ENCODE data around the gene CPNE5. TPM values are rescaled to one million over a fixed set of nuclear protein-coding genes. Genes with fewer than 3 reads are reported as not detected.
A peak's percentile ranks its signal among the peaks of the same experiment; 100 is the strongest.

The CPNE5 gene
- total RNA-seq, 4 donors from 2014 or later = 0.35 to 5.8 (median 2.9) TPM

DNA sequence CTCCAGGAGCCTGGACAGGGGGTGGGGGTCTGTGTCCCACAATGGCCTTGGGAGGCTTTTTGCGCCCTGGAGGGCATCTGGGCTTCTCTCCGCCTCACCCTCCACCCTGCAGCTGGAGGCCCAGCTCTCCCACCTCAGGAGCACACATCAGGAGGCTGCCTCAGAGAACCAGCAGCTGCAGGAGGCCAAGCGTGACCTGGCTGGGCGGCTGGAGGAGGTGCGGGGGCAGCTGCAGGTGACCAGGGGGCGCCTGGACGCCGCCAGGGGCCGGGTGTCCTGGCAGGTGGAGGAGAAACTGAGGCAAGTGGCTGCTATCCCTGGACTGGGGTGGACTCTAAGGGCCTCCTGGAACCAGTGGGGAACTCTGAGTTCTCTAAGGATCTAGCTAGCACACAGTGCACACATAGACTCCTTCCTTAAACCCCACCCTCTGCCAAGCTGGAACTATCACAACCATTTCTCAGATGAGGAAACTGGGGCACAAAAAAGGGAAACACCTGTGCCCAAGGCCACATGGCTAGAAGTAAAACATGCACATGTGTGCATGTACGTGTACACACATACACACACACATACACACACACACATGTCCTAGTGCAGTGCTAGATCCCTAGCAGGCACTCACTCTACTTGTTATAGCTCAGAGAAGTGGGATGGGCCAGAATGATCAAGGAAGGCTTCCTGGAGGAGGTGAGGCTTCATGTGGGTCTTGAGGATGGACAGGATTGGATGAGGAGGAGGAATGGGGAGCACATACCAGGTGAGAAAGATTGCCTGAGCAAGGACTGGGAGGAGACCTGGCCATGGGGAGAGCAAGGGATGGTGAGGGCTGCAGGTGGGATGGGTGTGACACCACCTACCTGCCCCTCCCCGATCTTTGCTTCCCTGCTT lies 118.7 kb downstream of the CPNE5 start:
- DNase-seq = peak in 2 of 3 donors; percentile 31 to 40
- H3K4me3 ChIP-seq = no peak overlapping the region
- H3K27me3 ChIP-seq = no peaks in the 10 kb centered on the region
- no peak overlapping the region for H3K27ac ChIP-seq
- peaks cover 0 to 10% (median 0%) of the 10 kb centered on the region in 4 donors for H3K4me1 ChIP-seq
- no peak for TF ChIP-seq POLR2A (IDR thresholded peaks at IDR 0.05)
- no peaks in the 10 kb centered on the region for H3K36me3 ChIP-seq
- H3K9me3 ChIP-seq = no peaks in the 10 kb centered on the region

- H3K9me3 ChIP-seq = no peaks in the 10 kb centered on the region
- peak in 1 of 3 donors; percentile 18 for DNase-seq
- H3K4me3 ChIP-seq = no peak overlapping the region
Observed at GRCh38 chr6:36719126-36719525, 120.1 kb downstream of the CPNE5 start.

GRCh38 chr6:36718560-36718959 lies 120.7 kb downstream of the CPNE5 start:
- Histone ChIP-seq H3K4me3 (no peak overlapping the region), H3K9me3 (no peaks in the 10 kb centered on the region), H3K27ac (no peak overlapping the region), H3K36me3 (no peaks in the 10 kb centered on the region), H3K4me1 (peaks cover 0 to 10% (median 0%) of the 10 kb centered on the region in 4 donors), H3K27me3 (no peaks in the 10 kb centered on the region)
- peak in 1 of 3 donors; percentile 29 for DNase-seq
- TF ChIP-seq POLR2A (IDR thresholded peaks at IDR 0.05) (no peak), CTCF (IDR thresholded peaks at IDR 0.05) (no peak)

More at GRCh38 chr6:36719126-36719525, 120.1 kb downstream of the CPNE5 start:
- Histone ChIP-seq H3K36me3 (no peaks in the 10 kb centered on the region), H3K4me1 (peaks cover 0 to 10% (median 0%) of the 10 kb centered on the region in 4 donors), H3K27ac (no peak overlapping the region), H3K27me3 (no peaks in the 10 kb centered on the region)
- no peak for TF ChIP-seq POLR2A (IDR thresholded peaks at IDR 0.05)
- no peak for TF ChIP-seq CTCF (IDR thresholded peaks at IDR 0.05)

DNA sequence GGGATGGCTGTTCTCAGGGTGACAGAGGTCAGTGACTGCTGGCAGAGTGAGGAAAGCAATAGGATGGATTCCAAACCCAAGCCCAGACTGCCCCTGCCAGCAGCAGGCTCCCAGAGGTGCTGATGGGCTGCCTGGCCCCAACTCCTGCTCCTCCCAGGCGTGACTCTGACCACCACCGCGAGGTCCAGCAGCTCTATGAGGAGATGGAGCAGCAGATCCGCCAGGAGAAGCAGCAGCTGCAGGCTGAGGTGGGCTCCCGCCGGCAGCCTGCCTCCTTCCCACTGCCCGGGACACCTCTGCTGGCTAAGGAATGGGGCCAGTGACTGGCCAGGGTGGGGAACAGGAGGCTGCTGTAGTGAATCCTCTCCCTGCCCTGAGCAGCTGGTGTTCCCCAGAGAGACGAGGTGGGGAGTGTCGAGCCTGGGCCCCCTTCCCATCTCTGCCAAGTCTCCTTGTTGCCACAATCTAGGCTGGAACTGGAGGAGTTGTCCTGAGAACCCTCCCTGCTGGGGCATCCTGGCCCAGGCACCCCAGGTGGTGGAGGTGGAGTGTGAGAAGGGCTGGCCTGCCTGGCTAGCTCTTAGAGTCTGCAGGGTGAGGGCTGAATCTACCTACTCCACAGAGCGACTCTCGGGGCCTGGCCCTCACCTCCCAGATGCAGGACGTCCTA lies 121.2 kb downstream of the CPNE5 start:
- Histone ChIP-seq H3K27me3 (no peaks in the 10 kb centered on the region), H3K4me1 (peaks cover 0 to 10% (median 0%) of the 10 kb centered on the region in 4 donors), H3K27ac (no peak overlapping the region), H3K4me3 (no peak overlapping the region), H3K36me3 (no peaks in the 10 kb centered on the region), H3K9me3 (no peaks in the 10 kb centered on the region)
- TF ChIP-seq CTCF (IDR thresholded peaks at IDR 0.05) (no peak), POLR2A (IDR thresholded peaks at IDR 0.05) (no peak)
- peak in 1 of 3 donors; percentile 25 for DNase-seq

- Histone ChIP-seq H3K4me1 (peaks cover 0 to 10% (median 0%) of the 10 kb centered on the region in 4 donors), H3K36me3 (no peaks in the 10 kb centered on the region), H3K4me3 (no peak overlapping the region), H3K27me3 (no peaks in the 10 kb centered on the region), H3K27ac (no peak overlapping the region), H3K9me3 (no peaks in the 10 kb centered on the region)
- TF ChIP-seq CTCF (IDR thresholded peaks at IDR 0.05) (no peak), POLR2A (IDR thresholded peaks at IDR 0.05) (no peak)
- peak in 1 of 3 donors; percentile 34 for DNase-seq
Observed at GRCh38 chr6:36717231-36717825, 121.9 kb downstream of the CPNE5 start.

All from Peyer's patch (tissue), 4 donors.